GM12878 (cell line): ENCODE results near the gene PLAGL2. TPM values are rescaled to one million over a fixed set of nuclear protein-coding genes. Genes with fewer than 3 reads are reported as not detected.

Experiments used
- ATAC-seq: fragments of 200-7000 bp; cut with Tn5 transposase; 3 replicates; pipeline ENCODE4 v1.9.1; 2020; ENCODE audit warnings: mild to moderate bottlenecking, moderate library complexity
- BruUV-seq: library from RNA; stranded (reverse); fragments of 400-500 nt; replicated peaks from 2 replicates; lab custom pipeline; 2021; lab: Mats Ljungman, UMichigan
- CTCF ChIA-PET: fragments of 300-600 bp; sonication (Branson Sonifier 250); formaldehyde crosslinking; extraction: SDS; loops from one replicate; lab custom pipeline; 2021; ENCODE audit warnings: inconsistent platforms; lab: Yijun Ruan, JAX
- POLR2A ChIA-PET: fragments of 350-600 bp; formaldehyde crosslinking; extraction: SDS; loops from one replicate; lab custom pipeline; 2021; ENCODE audit warnings: inconsistent platforms; lab: Charles Lee
- RAD21 ChIA-PET: fragments of 300-600 bp; sonication (Branson Sonifier 250); formaldehyde crosslinking; loops from one replicate; lab custom pipeline; 2023; ENCODE audit warnings: antibody characterized with exemption; ENCODE audit not compliant: unreplicated experiment; lab: Charles Lee
- SMC1A ChIA-PET: fragments of 300-600 bp; sonication (Branson Sonifier 250); formaldehyde crosslinking; loops from one replicate; lab custom pipeline; 2023; ENCODE audit not compliant: unreplicated experiment, uncharacterized antibody; lab: Charles Lee
- DNase-seq: peaks from one replicate; pipeline ENCODE4 v3.0.0-alpha.2; 2011; ENCODE audit warnings: low read depth, low spot score
- FAIRE-seq: peaks from 3 replicates; lab custom pipeline; 2011; peaks lifted over from hg19 to GRCh38; lab: Jason Lieb, UNC
- H2AFZ ChIP-seq: 2 replicates; pipeline ENCODE4 v1.6.0; 2011; ENCODE audit warnings: low read depth, low read length, control low read depth; ENCODE audit not compliant: control insufficient read depth
- H3K27ac ChIP-seq: 2 replicates; pipeline ENCODE4 v1.5.1; 2011; ENCODE audit warnings: control low read depth; ENCODE audit not compliant: control insufficient read depth, insufficient read depth
- H3K27me3 ChIP-seq, 2 experiments: replicated peaks in 1 of 2; 2 replicates each; pipeline versions ENCODE4 v1.6.0 to v1.6.1; 2011; ENCODE audit warnings: low read length in 1 of 2; ENCODE audit not compliant: control insufficient read depth in 2 of 2, insufficient read depth in 2 of 2
- H3K36me3 ChIP-seq, 2 experiments: 2 replicates each; pipeline ENCODE4 v1.5.1; 2011; ENCODE audit warnings: low read length in 1 of 2; ENCODE audit not compliant: control insufficient read depth in 2 of 2, insufficient read depth in 2 of 2
- H3K4me1 ChIP-seq: 2 replicates; pipeline ENCODE4 v1.6.1; 2011; ENCODE audit warnings: mild to moderate bottlenecking, low read length, moderate library complexity, mixed read lengths; ENCODE audit not compliant: control insufficient read depth, insufficient read depth
- H3K4me2 ChIP-seq: 2 replicates; pipeline ENCODE4 v1.6.0; 2011; ENCODE audit warnings: control low read depth; ENCODE audit not compliant: control insufficient read depth, insufficient read depth
- H3K4me3 ChIP-seq: fragments of 200-600 bp; sonication (generic); 2 replicates; pipeline ENCODE4 v1.5.1; 2016
- H3K79me2 ChIP-seq: 2 replicates; pipeline ENCODE4 v1.6.0; 2011; ENCODE audit warnings: low read length; ENCODE audit not compliant: control insufficient read depth, insufficient read depth
- H3K9ac ChIP-seq: 2 replicates; pipeline ENCODE4 v1.8.0; 2011; ENCODE audit warnings: low read length, control low read depth, mixed read lengths; ENCODE audit not compliant: control insufficient read depth, insufficient read depth
- H3K9me3 ChIP-seq: replicated peaks from 3 replicates; pipeline ENCODE4 v1.5.1; 2011; ENCODE audit warnings: mild to moderate bottlenecking, low read length; ENCODE audit not compliant: control insufficient read depth, insufficient read depth
- H4K20me1 ChIP-seq: 2 replicates; pipeline ENCODE4 v1.6.0; 2011; ENCODE audit not compliant: control insufficient read depth, insufficient read depth
- BHLHE40 ChIP-seq, 2 experiments: fragments of 450-650 bp in 1 of 2; IDR thresholded peaks; 2 replicates each; pipeline ENCODE4 v1.6.1; 2011 to 2017; ENCODE audit warnings: low read depth in 2 of 2, borderline replicate concordance in 1 of 2, improper control_type of control experiment in 1 of 2, low read length in 1 of 2, mild to moderate bottlenecking in 1 of 2
- CEBPZ ChIP-seq: fragments of 150-350 bp; IDR thresholded peaks from 2 replicates; pipeline ENCODE4 v1.6.1; 2016; ENCODE audit warnings: low read depth, low read length
- E2F8 ChIP-seq: fragments of 450-650 bp; IDR thresholded peaks from 2 replicates; pipeline ENCODE4 v1.6.1; 2018; ENCODE audit warnings: mild to moderate bottlenecking, low read depth, moderate library complexity; ENCODE audit not compliant: partially characterized antibody
- GABPA ChIP-seq: IDR thresholded peaks from 2 replicates; pipeline ENCODE4 v1.6.1; 2014; ENCODE audit warnings: antibody characterized with exemption, low read depth, mild to moderate bottlenecking, inconsistent platforms
- GATAD2B ChIP-seq: fragments of 450-650 bp; conservative IDR thresholded peaks from 2 replicates; pipeline ENCODE4 v1.6.1; 2017; ENCODE audit warnings: low read depth, mild to moderate bottlenecking, moderate library complexity
- HDAC2 ChIP-seq: fragments of 200-600 bp; sonication (generic); IDR thresholded peaks from 2 replicates; pipeline ENCODE4 v1.6.1; 2017
- IKZF1 ChIP-seq: fragments of 450-650 bp; conservative IDR thresholded peaks from 2 replicates; pipeline ENCODE4 v1.6.1; 2017; ENCODE audit warnings: antibody characterized with exemption, mild to moderate bottlenecking
- JUND ChIP-seq: IDR thresholded peaks from 2 replicates; pipeline ENCODE4 v1.6.1; 2012; ENCODE audit warnings: low read depth, mild to moderate bottlenecking, low read length, improper control_type of control experiment, moderate library complexity
- NKRF ChIP-seq: fragments of 450-650 bp; conservative IDR thresholded peaks from 2 replicates; pipeline ENCODE4 v1.6.1; 2017; ENCODE audit warnings: mild to moderate bottlenecking, moderate library complexity
- RELB ChIP-seq: fragments of 450-650 bp; IDR thresholded peaks from 2 replicates; pipeline ENCODE4 v1.6.1; 2017; ENCODE audit warnings: low read depth, mild to moderate bottlenecking, moderate library complexity
- SREBF2 ChIP-seq: IDR thresholded peaks from 2 replicates; pipeline ENCODE4 v1.6.1; 2012; ENCODE audit warnings: mild to moderate bottlenecking, low read length
- SRF ChIP-seq, 2 experiments: IDR thresholded peaks; 2 replicates each; pipeline ENCODE4 v1.6.1; 2011; ENCODE audit warnings: low read depth in 2 of 2, low read length in 2 of 2, mild to moderate bottlenecking in 1 of 2, moderate library complexity in 1 of 2
- WGBS: methylation state at CpG from one replicate; pipeline ENCODE4 v1.1.6; 2016; ENCODE audit warnings: low lambda C conversion rate; ENCODE audit not compliant: insufficient replicate concordance, insufficient coverage; ENCODE audit errors: missing lambda C conversion rate; 5-methylcytosine and 5-hydroxymethylcytosine counted together
- in situ Hi-C: fragments of 300-500 bp; cut with MboI; formaldehyde crosslinking; loops from 9 replicates; pipeline ENCODE4 v1.14.3; 2018; ENCODE audit warnings: mixed read lengths
- intact Hi-C: fragments of 100-400 bp; cut with micrococcal nuclease; formaldehyde crosslinking; loops from one replicate; pipeline ENCODE4 v1.14.2; 2022; ENCODE audit not compliant: unreplicated experiment
- polyA plus RNA-seq, 11 experiments: library from polyadenylated mRNA; depleted of rRNA in 4 of 11; unstranded in 6 of 11; stranded (reverse) in 5 of 11; fragments of >200 nt; fragmentation: Nextera tagmentation in 4 of 11; fragmentation: Illumina TruSeq in 1 of 11; extraction: Ambion mirVana in 4 of 11; extraction: Trizol in 1 of 11; gene quantifications; 1 replicate in 1 of 11; 2 replicates in 10 of 11; pipeline versions ENCODE4 v1.2.1 to v1.2.3, GENCODE V29; 2011 to 2016; ENCODE audit warnings: inconsistent platforms in 2 of 11, missing spikeins in 2 of 11, low read depth in 1 of 11
- total RNA-seq, 4 experiments: library from RNA; depleted of rRNA in 3 of 4; stranded (reverse); fragments of >200 nt in 3 of 4; fragmentation: Illumina TruSeq in 1 of 4; extraction: Trizol in 1 of 4; gene quantifications; 2 replicates each; pipeline versions ENCODE4 v1.2.1 to v1.2.3, GENCODE V29; 2013 to 2021

PLAGL2 gene
- total and polyA plus RNA-seq, 10 of the 15 experiments (the other 5 are each of a cell fraction or from before 2014, with no cell fraction given) = 4.4 to 32.3 (median 13.3) TPM

GRCh38 chr20:32238483-32239425 is 31.2 kb upstream of the PLAGL2 start:
- Histone ChIP-seq H3K27ac (no peak overlapping the region), H3K4me2 (no peak overlapping the region), H3K4me1 (peaks cover 13% of the 10 kb centered on the region), H3K4me3 (no peak overlapping the region), H2AFZ (no peak overlapping the region), H3K79me2 (no peaks in the 10 kb centered on the region), H3K9ac (no peak overlapping the region), H3K9me3 (no peaks in the 10 kb centered on the region), H3K27me3 (no peaks in the 10 kb centered on the region), H4K20me1 (no peaks in the 10 kb centered on the region), H3K36me3 (peaks cover 9% of the 10 kb centered on the region in 2 experiments; a peak in 2 of 4 replicates)
- ChIA-PET RAD21 (no interaction called here), SMC1A (interaction anchor here (0.9 kb wide), 1 partner anchor 35 kb away, joined by 5 read pairs; no protein-coding TSS in a partner anchor), CTCF (interaction anchor here (0.9 to 1.8 kb wide), 2 partner anchors 15 to 94 kb away, joined by 3 read pairs; no protein-coding TSS in a partner anchor), POLR2A (no interaction called here)
- intact Hi-C loops (no loop called here), in situ Hi-C loops (no loop called here)
- 59% methylated on average over 9 of the region's 9 CpGs for WGBS
- no peak for ATAC-seq
- no TSS peak for BruUV-seq
- no peak for FAIRE-seq
- no peak for DNase-seq
- TF ChIP-seq GATAD2B (no peak), IKZF1 (no peak), GABPA (no peak), SREBF2 (no peak), HDAC2 (no peak), BHLHE40 (IDR thresholded peaks at IDR 0.05; ENCODE audit: borderline replicate concordance in 1 of 2, low read depth in 2 of 2, low read length in 1 of 2) (no peak), CEBPZ (no peak), SRF (IDR thresholded peaks at IDR 0.05; ENCODE audit: low read depth in 2 of 2, low read length in 2 of 2) (no peak), JUND (no peak), NKRF (no peak), E2F8 (no peak), RELB (no peak)
